Choroid plexus epithelial cell (primary cell): ENCODE results near the gene SERINC1.

ENCODE experiments used
- DNase-seq: peaks from one replicate; pipeline ENCODE4 v3.0.0-alpha.2; 2010; ENCODE audit warnings: low read depth
- H3K4me3 ChIP-seq: 2 replicates; pipeline ENCODE4 v1.5.1; 2011; ENCODE audit warnings: low read depth, mild to moderate bottlenecking, control low read depth, low read length, moderate library complexity
- CTCF ChIP-seq: conservative IDR thresholded peaks from 2 replicates; pipeline ENCODE4 v1.5.1; 2011; ENCODE audit warnings: low read depth, mild to moderate bottlenecking, control low read depth, inconsistent platforms, low read length, moderate library complexity

SERINC1 gene

GRCh38 chr6:122405417-122405816 is 66.2 kb downstream of the SERINC1 start:
- peak; percentile 22 for TF ChIP-seq CTCF
- no peak overlapping the region for H3K4me3 ChIP-seq
- DNase-seq, result no peak

- DNase-seq, result no peak
- H3K4me3 ChIP-seq, result no peak overlapping the region
- no peak for TF ChIP-seq CTCF
Observed at GRCh38 chr6:122404444-122404843, 67.2 kb downstream of the SERINC1 start.

- no peak overlapping the region for H3K4me3 ChIP-seq
Observed at GRCh38 chr6:122401104-122401503, 70.5 kb downstream of the SERINC1 start.

GRCh38 chr6:122400462-122401089 is 71.0 kb downstream of the SERINC1 start:
- peak overlapping the region; percentile 94 for H3K4me3 ChIP-seq
- DNase-seq, result no peak
- TF ChIP-seq CTCF, result no peak

More at GRCh38 chr6:122401104-122401503, 70.5 kb downstream of the SERINC1 start:
- DNase-seq, result no peak
- TF ChIP-seq CTCF, result no peak

- TF ChIP-seq CTCF, result no peak
- peak overlapping the region; percentile 94 for H3K4me3 ChIP-seq
- no peak for DNase-seq
Observed at GRCh38 chr6:122400121-122400450, 71.5 kb downstream of the SERINC1 start.

GRCh38 chr6:122399348-122400120 is 72.1 kb downstream of the SERINC1 start, which contains the start of gene HSF2:
HSF2 (plus strand) TSS chr6:122399652; CDS start chr6:122399738, 86 bp downstream.
- peak within 1 kb of the TSS; percentile 94 for H3K4me3 ChIP-seq
- TF ChIP-seq CTCF, result peak; percentile 41
- DNase-seq, result peak; percentile 100

GRCh38 chr6:122399055-122399347 is 72.6 kb downstream of the SERINC1 start:
- no peak for DNase-seq
- TF ChIP-seq CTCF, result no peak
- peak overlapping the region; percentile 36 for H3K4me3 ChIP-seq
